Neural cell (in vitro differentiated cells): ENCODE data around the gene ST3GAL3. TPM values are rescaled to one million over a fixed set of nuclear protein-coding genes. Genes with fewer than 3 reads are reported as not detected.

Experiments
- H2AFZ ChIP-seq: fragments of 200-600, 300-800 bp; sonication (generic), shearing (Covaris generic); 2 replicates; pipeline ENCODE4 v1.6.0; 2014; ENCODE audit warnings: low read depth, mild to moderate bottlenecking, antibody characterized with exemption, low read length, moderate library complexity
- H3F3A ChIP-seq: fragments of 200-600 bp; shearing (Covaris generic); 2 replicates; pipeline ENCODE4 v1.6.1; 2016; ENCODE audit warnings: mild to moderate bottlenecking, moderate library complexity, mixed read lengths, antibody characterized with exemption, low read length; ENCODE audit not compliant: insufficient read depth, poor library complexity, severe bottlenecking
- H3K27ac ChIP-seq: fragments of 200-600, 300-800 bp; sonication (generic), shearing (Covaris generic); 2 replicates; pipeline ENCODE4 v1.5.1; 2014; ENCODE audit warnings: mild to moderate bottlenecking, low read length, moderate library complexity
- H3K27me3 ChIP-seq: fragments of 300-800, 200-600 bp; sonication (generic), shearing (Covaris generic); 2 replicates; pipeline ENCODE4 v1.6.0; 2014; ENCODE audit warnings: mild to moderate bottlenecking, low read depth, low read length, moderate library complexity; ENCODE audit not compliant: insufficient read depth
- H3K36me3 ChIP-seq: fragments of 300-800, 200-600 bp; sonication (generic), shearing (Covaris generic); 2 replicates; pipeline ENCODE4 v1.5.1; 2014; ENCODE audit warnings: mild to moderate bottlenecking, antibody characterized with exemption, low read length, moderate library complexity; ENCODE audit not compliant: insufficient read depth
- H3K4me2 ChIP-seq: fragments of 300-800, 200-600 bp; sonication (generic), shearing (Covaris generic); 2 replicates; pipeline ENCODE4 v1.6.0; 2014; ENCODE audit warnings: mild to moderate bottlenecking, low read length
- H3K4me3 ChIP-seq: fragments of 300-800, 200-600 bp; sonication (generic), shearing (Covaris generic); 2 replicates; pipeline ENCODE4 v1.5.1; 2014; ENCODE audit warnings: mild to moderate bottlenecking, low read length, moderate library complexity
- H3K79me2 ChIP-seq: fragments of 200-600 bp; shearing (Covaris generic); replicated peaks from 2 replicates; pipeline ENCODE4 v1.6.0; 2014; ENCODE audit warnings: mild to moderate bottlenecking, low read length, moderate library complexity; ENCODE audit not compliant: insufficient read depth
- H3K9ac ChIP-seq: fragments of 300-800, 200-600 bp; sonication (generic), shearing (Covaris generic); 2 replicates; pipeline ENCODE4 v1.6.1; 2016; ENCODE audit warnings: mild to moderate bottlenecking, low read length, mixed read lengths
- H3K9me2 ChIP-seq: fragments of 200-600 bp; shearing (Covaris generic); 2 replicates; pipeline ENCODE4 v1.6.1; 2016; ENCODE audit warnings: mild to moderate bottlenecking, low read length, mixed read lengths; ENCODE audit not compliant: insufficient read depth
- H3K9me3 ChIP-seq: fragments of 200-600, 300-800 bp; sonication (generic), shearing (Covaris generic); 2 replicates; pipeline ENCODE4 v1.6.1; 2016; ENCODE audit warnings: mild to moderate bottlenecking, mixed run types, low read length, moderate library complexity, mixed read lengths
- H4K20me1 ChIP-seq: fragments of 200-600 bp; shearing (Covaris generic); 2 replicates; pipeline ENCODE4 v1.6.1; 2016; ENCODE audit warnings: mild to moderate bottlenecking, mixed run types; ENCODE audit not compliant: insufficient read depth
- EP300 ChIP-seq: fragments of 450-650 bp; conservative IDR thresholded peaks from 2 replicates; pipeline ENCODE4 v1.6.1; 2014; ENCODE audit warnings: antibody characterized with exemption, mild to moderate bottlenecking, moderate library complexity; ENCODE audit not compliant: poor library complexity, severe bottlenecking
- MXI1 ChIP-seq: fragments of 450-650 bp; conservative IDR thresholded peaks from 2 replicates; pipeline ENCODE4 v1.6.1; 2014; ENCODE audit warnings: antibody characterized with exemption, mild to moderate bottlenecking; ENCODE audit not compliant: poor library complexity, severe bottlenecking
- POLR2AphosphoS5 ChIP-seq: IDR thresholded peaks from 2 replicates; pipeline ENCODE4 v1.6.1; 2012
- RAD21 ChIP-seq: fragments of 450-650 bp; conservative IDR thresholded peaks from 2 replicates; pipeline ENCODE4 v1.6.1; 2014; ENCODE audit warnings: antibody characterized with exemption, mild to moderate bottlenecking, moderate library complexity
- TAF1 ChIP-seq: IDR thresholded peaks from 2 replicates; pipeline ENCODE4 v1.6.1; 2012; ENCODE audit warnings: low read depth
- polyA plus RNA-seq: library from polyadenylated mRNA; depleted of rRNA; stranded (reverse); fragments of >200 nt; gene quantifications from 2 replicates; pipeline ENCODE4 v1.2.3, GENCODE V29; 2014
- TF ChIP-seq, protein P1 (sequence below): IDR thresholded peaks from 2 replicates; pipeline ENCODE4 v1.6.1; 2012; ENCODE audit warnings: borderline replicate concordance
- TF ChIP-seq, protein P2 (sequence below): fragments of 450-650 bp; IDR thresholded peaks from 2 replicates; pipeline ENCODE4 v1.5.1; 2014; ENCODE audit warnings: antibody characterized with exemption, mild to moderate bottlenecking, moderate library complexity; ENCODE audit not compliant: poor library complexity, severe bottlenecking

Gene ST3GAL3
- polyA plus RNA-seq, 1 donor from 2014 or later, result 36.8 TPM

DNA sequence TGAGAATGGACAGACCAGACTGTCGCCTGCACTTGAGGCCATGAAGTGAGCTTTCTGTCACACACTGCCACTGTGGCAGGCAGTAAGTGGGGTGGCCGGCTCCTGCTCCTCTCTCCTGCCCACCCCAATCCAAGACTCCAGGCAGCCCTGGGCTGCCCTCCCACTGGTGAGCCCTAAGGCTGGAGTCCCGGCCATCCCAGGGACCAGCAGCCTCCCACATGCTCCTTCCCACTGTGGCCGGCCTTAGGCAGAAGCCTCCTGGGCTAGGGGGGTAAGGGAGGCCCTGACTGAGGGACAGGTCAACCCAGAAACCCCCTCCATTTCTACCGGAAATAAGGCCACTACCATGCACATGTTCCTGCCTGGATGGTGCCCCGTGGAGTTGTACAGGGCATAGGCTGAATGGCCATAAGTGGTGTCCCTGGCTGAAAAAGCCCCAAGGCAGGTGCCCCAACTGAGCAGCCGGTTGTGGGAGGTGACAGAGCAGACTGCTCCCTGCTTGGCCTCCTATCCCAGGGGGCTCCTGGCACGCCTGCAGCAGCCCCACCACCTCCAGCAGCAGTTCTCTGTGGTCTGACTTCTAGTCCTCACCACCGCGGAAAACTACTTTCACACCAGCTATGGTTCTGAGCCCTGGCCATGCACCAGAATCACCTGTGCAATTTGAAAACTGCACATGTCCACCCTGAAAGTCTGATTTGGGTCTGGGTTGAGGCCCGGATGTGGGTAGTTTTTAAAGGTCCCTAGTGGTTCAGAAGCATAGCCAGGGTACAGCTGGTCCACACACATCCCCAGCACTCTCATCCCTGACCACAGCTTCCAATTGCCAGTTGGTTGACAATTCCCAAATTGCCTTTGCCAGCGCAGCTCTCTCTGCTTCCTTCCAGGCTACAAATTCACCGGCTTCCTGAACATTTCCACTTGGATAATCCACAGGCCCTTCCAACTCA is 224.7 kb downstream of the ST3GAL3 start:
- H3K9me3 ChIP-seq, result no peaks in the 10 kb centered on the region
- no peak overlapping the region for H3K9ac ChIP-seq
- no peak overlapping the region for H3K27ac ChIP-seq
- H2AFZ ChIP-seq, result no peak overlapping the region
- H3F3A ChIP-seq, result no peaks in the 10 kb centered on the region
- TF ChIP-seq, protein P1, sequence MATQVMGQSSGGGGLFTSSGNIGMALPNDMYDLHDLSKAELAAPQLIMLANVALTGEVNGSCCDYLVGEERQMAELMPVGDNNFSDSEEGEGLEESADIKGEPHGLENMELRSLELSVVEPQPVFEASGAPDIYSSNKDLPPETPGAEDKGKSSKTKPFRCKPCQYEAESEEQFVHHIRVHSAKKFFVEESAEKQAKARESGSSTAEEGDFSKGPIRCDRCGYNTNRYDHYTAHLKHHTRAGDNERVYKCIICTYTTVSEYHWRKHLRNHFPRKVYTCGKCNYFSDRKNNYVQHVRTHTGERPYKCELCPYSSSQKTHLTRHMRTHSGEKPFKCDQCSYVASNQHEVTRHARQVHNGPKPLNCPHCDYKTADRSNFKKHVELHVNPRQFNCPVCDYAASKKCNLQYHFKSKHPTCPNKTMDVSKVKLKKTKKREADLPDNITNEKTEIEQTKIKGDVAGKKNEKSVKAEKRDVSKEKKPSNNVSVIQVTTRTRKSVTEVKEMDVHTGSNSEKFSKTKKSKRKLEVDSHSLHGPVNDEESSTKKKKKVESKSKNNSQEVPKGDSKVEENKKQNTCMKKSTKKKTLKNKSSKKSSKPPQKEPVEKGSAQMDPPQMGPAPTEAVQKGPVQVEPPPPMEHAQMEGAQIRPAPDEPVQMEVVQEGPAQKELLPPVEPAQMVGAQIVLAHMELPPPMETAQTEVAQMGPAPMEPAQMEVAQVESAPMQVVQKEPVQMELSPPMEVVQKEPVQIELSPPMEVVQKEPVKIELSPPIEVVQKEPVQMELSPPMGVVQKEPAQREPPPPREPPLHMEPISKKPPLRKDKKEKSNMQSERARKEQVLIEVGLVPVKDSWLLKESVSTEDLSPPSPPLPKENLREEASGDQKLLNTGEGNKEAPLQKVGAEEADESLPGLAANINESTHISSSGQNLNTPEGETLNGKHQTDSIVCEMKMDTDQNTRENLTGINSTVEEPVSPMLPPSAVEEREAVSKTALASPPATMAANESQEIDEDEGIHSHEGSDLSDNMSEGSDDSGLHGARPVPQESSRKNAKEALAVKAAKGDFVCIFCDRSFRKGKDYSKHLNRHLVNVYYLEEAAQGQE, result no peak
- no peak for TF ChIP-seq POLR2AphosphoS5
- no peak for TF ChIP-seq EP300
- TF ChIP-seq, protein P2, sequence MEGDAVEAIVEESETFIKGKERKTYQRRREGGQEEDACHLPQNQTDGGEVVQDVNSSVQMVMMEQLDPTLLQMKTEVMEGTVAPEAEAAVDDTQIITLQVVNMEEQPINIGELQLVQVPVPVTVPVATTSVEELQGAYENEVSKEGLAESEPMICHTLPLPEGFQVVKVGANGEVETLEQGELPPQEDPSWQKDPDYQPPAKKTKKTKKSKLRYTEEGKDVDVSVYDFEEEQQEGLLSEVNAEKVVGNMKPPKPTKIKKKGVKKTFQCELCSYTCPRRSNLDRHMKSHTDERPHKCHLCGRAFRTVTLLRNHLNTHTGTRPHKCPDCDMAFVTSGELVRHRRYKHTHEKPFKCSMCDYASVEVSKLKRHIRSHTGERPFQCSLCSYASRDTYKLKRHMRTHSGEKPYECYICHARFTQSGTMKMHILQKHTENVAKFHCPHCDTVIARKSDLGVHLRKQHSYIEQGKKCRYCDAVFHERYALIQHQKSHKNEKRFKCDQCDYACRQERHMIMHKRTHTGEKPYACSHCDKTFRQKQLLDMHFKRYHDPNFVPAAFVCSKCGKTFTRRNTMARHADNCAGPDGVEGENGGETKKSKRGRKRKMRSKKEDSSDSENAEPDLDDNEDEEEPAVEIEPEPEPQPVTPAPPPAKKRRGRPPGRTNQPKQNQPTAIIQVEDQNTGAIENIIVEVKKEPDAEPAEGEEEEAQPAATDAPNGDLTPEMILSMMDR, result no peak
- no peak for TF ChIP-seq RAD21
- no peak for TF ChIP-seq TAF1
- H3K27me3 ChIP-seq, result peaks cover 33% of the 10 kb centered on the region
- H3K9me2 ChIP-seq, result no peaks in the 10 kb centered on the region
- H3K4me2 ChIP-seq, result no peak overlapping the region
- no peaks in the 10 kb centered on the region for H3K79me2 ChIP-seq
- H3K4me3 ChIP-seq, result no peak overlapping the region
- no peaks in the 10 kb centered on the region for H3K36me3 ChIP-seq
- H4K20me1 ChIP-seq, result no peaks in the 10 kb centered on the region

DNA sequence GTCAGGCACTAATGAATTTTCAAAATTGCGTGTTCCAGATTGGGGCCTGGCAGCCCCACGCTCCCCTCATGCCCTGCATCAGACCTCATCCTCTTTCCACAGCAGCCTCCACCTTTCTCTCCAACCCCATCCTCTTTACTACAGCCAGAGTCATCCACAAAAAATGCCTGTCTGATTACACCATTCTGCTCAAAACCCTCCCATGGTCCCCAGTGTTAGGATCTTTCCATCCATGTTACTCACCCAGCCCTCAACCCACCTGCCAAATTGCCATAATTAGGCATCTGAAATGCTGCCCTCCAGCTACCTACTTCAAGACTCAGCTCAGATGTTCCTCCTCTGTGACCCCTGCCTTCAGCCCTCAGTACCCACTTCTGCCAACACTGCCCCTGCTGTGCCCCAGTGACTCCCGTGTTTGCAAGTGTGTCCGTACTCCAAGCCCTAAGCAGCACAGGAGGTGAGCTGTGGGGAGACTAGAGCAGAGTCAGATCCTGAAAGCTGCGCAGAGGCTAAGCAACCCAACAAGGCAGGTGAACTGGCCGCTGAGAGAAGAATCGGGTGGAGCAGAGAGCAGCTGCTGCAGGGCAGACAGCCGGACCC is 225.6 kb downstream of the ST3GAL3 start:
- H2AFZ ChIP-seq, result no peak overlapping the region
- no peaks in the 10 kb centered on the region for H3K36me3 ChIP-seq
- H3K4me2 ChIP-seq, result no peak overlapping the region
- H3K79me2 ChIP-seq, result no peaks in the 10 kb centered on the region
- no peak for TF ChIP-seq MXI1
- no peaks in the 10 kb centered on the region for H3K9me2 ChIP-seq
- H3K27ac ChIP-seq, result no peak overlapping the region
- H4K20me1 ChIP-seq, result no peaks in the 10 kb centered on the region
- H3K27me3 ChIP-seq, result peaks cover 34% of the 10 kb centered on the region
- no peak overlapping the region for H3K9ac ChIP-seq
- H3K9me3 ChIP-seq, result no peaks in the 10 kb centered on the region
- H3K4me3 ChIP-seq, result no peak overlapping the region
- no peaks in the 10 kb centered on the region for H3F3A ChIP-seq
